Lung (tissue), 12 donors: Measurements from ENCODE around the gene MIER2. TPM values are rescaled to one million over a fixed set of nuclear protein-coding genes. Genes with fewer than 3 reads are reported as not detected.

ENCODE experiments used
- ATAC-seq: fragments of 200-7000 bp; cut with Tn5 transposase; one replicate; pipeline ENCODE4 v1.9.1; 2020; ENCODE audit warnings: moderate number of reproducible peaks; ENCODE audit not compliant: insufficient read depth, low FRiP score
- DNase-seq, 3 donors: peaks; one replicate each; pipeline ENCODE4 v3.0.0-alpha.2; 2013 to 2017
- H3K27ac ChIP-seq, 2 donors: one replicate each; pipeline ENCODE4 v1.5.1; 2013; ENCODE audit warnings: mild to moderate bottlenecking in 2 of 2, moderate library complexity in 2 of 2, control low read depth in 1 of 2, inconsistent platforms in 1 of 2, low read depth in 1 of 2, low read length in 1 of 2
- H3K27me3 ChIP-seq, 3 donors: one replicate each; pipeline ENCODE4 v1.5.1; 2013; ENCODE audit warnings: low read length in 2 of 3; ENCODE audit not compliant: control insufficient read depth in 3 of 3, insufficient read depth in 3 of 3
- H3K36me3 ChIP-seq, 4 donors: one replicate each; pipeline ENCODE4 v1.5.1; 2013; ENCODE audit warnings: low read length in 4 of 4, mild to moderate bottlenecking in 1 of 4, moderate library complexity in 1 of 4; ENCODE audit not compliant: control insufficient read depth in 4 of 4, insufficient read depth in 4 of 4
- H3K4me1 ChIP-seq, 5 donors: one replicate each; pipeline ENCODE4 v1.5.1; 2013; ENCODE audit warnings: low read length in 5 of 5, mild to moderate bottlenecking in 2 of 5, moderate library complexity in 1 of 5; ENCODE audit not compliant: control insufficient read depth in 5 of 5, insufficient read depth in 5 of 5
- H3K4me3 ChIP-seq: one replicate; pipeline ENCODE4 v1.5.1; 2013; ENCODE audit warnings: mild to moderate bottlenecking, control low read depth, moderate library complexity
- H3K9ac ChIP-seq, 2 donors: one replicate each; pipeline ENCODE4 v1.5.1; 2013; ENCODE audit warnings: low read length in 2 of 2, control low read depth in 1 of 2; ENCODE audit not compliant: insufficient read depth in 1 of 2
- H3K9me3 ChIP-seq, 4 donors: one replicate each; pipeline ENCODE4 v1.5.1; 2013; ENCODE audit warnings: low read length in 3 of 4, mild to moderate bottlenecking in 1 of 4, moderate library complexity in 1 of 4; ENCODE audit not compliant: control insufficient read depth in 4 of 4, insufficient read depth in 3 of 4
- WGBS, 2 donors: extraction: QIAGEN DNeasy Blood & Tissue Kit; methylation state at CpG; one replicate each; pipeline ENCODE4 v1.1.7; 2013; 5-methylcytosine and 5-hydroxymethylcytosine counted together
- polyA plus RNA-seq, 2 donors: library from polyadenylated mRNA; stranded (reverse); fragments of 200-250 nt; gene quantifications; one replicate each; pipeline ENCODE4 v1.2.1, GENCODE V29; 2013
- total RNA-seq, 2 donors: library from RNA; depleted of rRNA in 1 of 2; stranded (reverse); fragments of >200 nt in 1 of 2; gene quantifications; one replicate each; pipeline ENCODE4 v1.2.1, GENCODE V29; 2014 to 2021
- TF ChIP-seq, protein P1 (sequence below): IDR thresholded peaks from 2 replicates; pipeline ENCODE4 v1.5.1; 2012; ENCODE audit warnings: mild to moderate bottlenecking; ENCODE audit errors: control extremely low read depth, extremely low read depth
- donor health status: control.
- donor health status: control.
- donor health status: Bipolar disorder and iron deficiency.
- donor health status: healthy.
- donor health status: DM: yes; HTN: yes; CAD: no.

Gene MIER2
- total and polyA plus RNA-seq, 4 donors = 19.4 to 34.9 (median 28.3) TPM

DNA sequence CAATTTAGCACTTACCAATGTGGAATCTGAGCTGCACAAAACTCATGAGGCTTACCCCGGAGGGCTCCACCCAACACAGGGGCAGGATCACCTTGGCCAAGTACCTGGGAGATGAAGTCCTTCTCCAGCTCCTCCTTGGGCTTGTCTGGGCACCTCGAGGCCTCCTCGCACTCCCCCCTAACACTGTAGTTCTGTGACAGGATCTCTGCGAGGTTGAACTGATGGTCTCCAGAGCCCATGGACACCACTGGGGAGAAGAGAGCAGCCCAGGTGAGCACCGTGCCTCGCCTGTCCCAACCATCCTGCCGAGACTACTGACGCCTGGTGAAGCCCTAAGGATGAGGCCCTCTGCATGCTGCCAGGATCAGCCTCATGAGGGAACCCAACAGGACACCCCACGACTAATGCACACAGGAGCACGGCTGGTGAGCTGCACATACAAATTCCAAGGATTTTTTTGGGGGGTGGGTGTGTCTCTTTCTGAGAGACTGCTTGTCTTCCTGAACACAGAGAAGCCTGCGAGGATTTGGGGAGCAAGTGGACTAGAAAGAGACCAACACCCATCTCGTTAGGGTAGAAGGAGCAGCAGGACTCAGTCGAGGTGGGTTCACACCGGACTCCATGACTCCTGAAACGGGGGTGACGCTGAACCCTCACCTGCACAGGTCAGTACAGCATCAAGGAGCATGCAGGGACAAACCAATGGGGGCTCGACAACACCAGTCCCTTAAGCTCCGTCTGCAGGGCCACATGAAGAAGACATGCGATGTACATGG is 10.1 kb downstream of the MIER2 start:
- no peaks in the 10 kb centered on the region for H3K27me3 ChIP-seq
- DNase-seq (no peak), ATAC-seq (no peak)
- no peaks in the 10 kb centered on the region for H3K9me3 ChIP-seq
- H3K27ac ChIP-seq = no peak overlapping the region
- H3K4me1 ChIP-seq = peaks cover 0 to 9% (median 0%) of the 10 kb centered on the region in 5 donors
- H3K9ac ChIP-seq = no peak overlapping the region
- 92 to 94% methylated on average over 19 of the region's 19 CpGs for WGBS, 2 donors
- peaks cover 17 to 24% (median 21%) of the 10 kb centered on the region in 4 donors for H3K36me3 ChIP-seq
- TF ChIP-seq, protein P1, sequence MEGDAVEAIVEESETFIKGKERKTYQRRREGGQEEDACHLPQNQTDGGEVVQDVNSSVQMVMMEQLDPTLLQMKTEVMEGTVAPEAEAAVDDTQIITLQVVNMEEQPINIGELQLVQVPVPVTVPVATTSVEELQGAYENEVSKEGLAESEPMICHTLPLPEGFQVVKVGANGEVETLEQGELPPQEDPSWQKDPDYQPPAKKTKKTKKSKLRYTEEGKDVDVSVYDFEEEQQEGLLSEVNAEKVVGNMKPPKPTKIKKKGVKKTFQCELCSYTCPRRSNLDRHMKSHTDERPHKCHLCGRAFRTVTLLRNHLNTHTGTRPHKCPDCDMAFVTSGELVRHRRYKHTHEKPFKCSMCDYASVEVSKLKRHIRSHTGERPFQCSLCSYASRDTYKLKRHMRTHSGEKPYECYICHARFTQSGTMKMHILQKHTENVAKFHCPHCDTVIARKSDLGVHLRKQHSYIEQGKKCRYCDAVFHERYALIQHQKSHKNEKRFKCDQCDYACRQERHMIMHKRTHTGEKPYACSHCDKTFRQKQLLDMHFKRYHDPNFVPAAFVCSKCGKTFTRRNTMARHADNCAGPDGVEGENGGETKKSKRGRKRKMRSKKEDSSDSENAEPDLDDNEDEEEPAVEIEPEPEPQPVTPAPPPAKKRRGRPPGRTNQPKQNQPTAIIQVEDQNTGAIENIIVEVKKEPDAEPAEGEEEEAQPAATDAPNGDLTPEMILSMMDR = no peak
- H3K4me3 ChIP-seq = no peak overlapping the region

GRCh38 chr19:330503-330902 is 14.1 kb downstream of the MIER2 start:
- peaks cover 35 to 56% (median 54%) of the 10 kb centered on the region in 4 donors for H3K36me3 ChIP-seq
- H3K9ac ChIP-seq = no peak overlapping the region
- DNase-seq = no peak
- H3K4me3 ChIP-seq = no peak overlapping the region
- no peak overlapping the region for H3K27ac ChIP-seq
- peaks cover 0 to 9% (median 5%) of the 10 kb centered on the region in 4 donors for H3K9me3 ChIP-seq
- TF ChIP-seq, protein P1 = no peak
- H3K4me1 ChIP-seq = peaks cover 0 to 5% (median 0%) of the 10 kb centered on the region in 5 donors
- ATAC-seq = no peak
- 96 to 100% methylated on average over 8 of the region's 8 CpGs for WGBS, 2 donors
- no peaks in the 10 kb centered on the region for H3K27me3 ChIP-seq

GRCh38 chr19:329876-330275 is 14.7 kb downstream of the MIER2 start:
- Histone ChIP-seq H3K36me3 (peaks cover 35 to 63% (median 58%) of the 10 kb centered on the region in 4 donors), H3K4me3 (no peak overlapping the region), H3K4me1 (peaks cover 0 to 7% (median 0%) of the 10 kb centered on the region in 5 donors), H3K27me3 (no peaks in the 10 kb centered on the region), H3K27ac (no peak overlapping the region), H3K9ac (no peak overlapping the region), H3K9me3 (peaks cover 0 to 9% (median 5%) of the 10 kb centered on the region in 4 donors)
- no peak for ATAC-seq
- 96 to 97% methylated on average over 7 of the region's 7 CpGs for WGBS, 2 donors
- no peak for DNase-seq
- TF ChIP-seq, protein P1 = no peak
